ENCODE results near the gene BANK1.

The BANK1 gene

GRCh38 chr4:101961144-101961543 is 170.6 kb downstream of the BANK1 start:
- DNase-seq, result peak; percentile 57

GRCh38 chr4:101967697-101968346 is 177.3 kb downstream of the BANK1 start:
- peak; percentile 36 for DNase-seq

GRCh38 chr4:101968364-101968763 is 177.8 kb downstream of the BANK1 start:
- no peak for DNase-seq

- DNase-seq, result no peak
These were observed 179.4 kb downstream of the BANK1 start for GRCh38 chr4:101969965-101970364.

- DNase-seq, result no peak
These were observed 180.1 kb downstream of the BANK1 start for GRCh38 chr4:101970547-101971155.

- no peak for DNase-seq
These were observed 182.3 kb downstream of the BANK1 start for GRCh38 chr4:101972791-101973190.

GRCh38 chr4:101973361-101973760 is 182.8 kb downstream of the BANK1 start:
- DNase-seq, result peak; percentile 40

GRCh38 chr4:101977076-101977475 is 186.5 kb downstream of the BANK1 start:
- DNase-seq, result peak; percentile 98

GRCh38 chr4:101981756-101982155 is 191.2 kb downstream of the BANK1 start:
- DNase-seq, result no peak

GRCh38 chr4:101983835-101984234 is 193.3 kb downstream of the BANK1 start:
- no peak for DNase-seq

GRCh38 chr4:101987623-101988243 is 197.2 kb downstream of the BANK1 start:
- no peak for DNase-seq

GRCh38 chr4:101989551-101989950 is 199.0 kb downstream of the BANK1 start:
- peak; percentile 21 for DNase-seq

GRCh38 chr4:101992446-101992845 is 201.9 kb downstream of the BANK1 start:
- DNase-seq, result no peak

GRCh38 chr4:101993002-101993841 is 202.7 kb downstream of the BANK1 start:
- no peak for DNase-seq

- DNase-seq, result no peak
These were observed 203.6 kb downstream of the BANK1 start for GRCh38 chr4:101993842-101994775.

- DNase-seq, result no peak
These were observed 217.5 kb downstream of the BANK1 start for GRCh38 chr4:102007959-102008425.

GRCh38 chr4:102008711-102009110 is 218.2 kb downstream of the BANK1 start:
- DNase-seq, result no peak

- DNase-seq, result no peak
These were observed 231.8 kb downstream of the BANK1 start for GRCh38 chr4:102022343-102022742.

GRCh38 chr4:102027961-102028360 is 237.4 kb downstream of the BANK1 start:
- no peak for DNase-seq

- DNase-seq, result no peak
These were observed 240.9 kb downstream of the BANK1 start for GRCh38 chr4:102031406-102031805.

- DNase-seq, result no peak
These were observed 245.5 kb downstream of the BANK1 start for GRCh38 chr4:102036016-102036415.

Measured in fibroblast of skin of right biceps (primary cell).